Endothelial cell of umbilical vein (primary cell): ENCODE data around the gene CD163.

Experiments used
- POLR2A ChIP-seq: IDR thresholded peaks from 2 replicates; pipeline ENCODE4 v1.6.1; 2012; ENCODE audit warnings: low read depth, mild to moderate bottlenecking, control low read depth, low read length
- POLR2AphosphoS5 ChIP-seq: IDR thresholded peaks from 2 replicates; pipeline ENCODE4 v1.6.1; 2012; ENCODE audit warnings: low read depth, mild to moderate bottlenecking, control low read depth, low read length, moderate library complexity; ENCODE audit not compliant: insufficient read depth
- TF ChIP-seq, protein P1 (sequence below), 2 donors: IDR thresholded peaks; 1 replicate in 1 of 2; 2 replicates in 1 of 2; pipeline ENCODE4 v1.5.1; 2011; ENCODE audit warnings: low read length in 2 of 2, mild to moderate bottlenecking in 2 of 2, moderate library complexity in 2 of 2, control low read depth in 1 of 2, inconsistent platforms in 1 of 2, low read depth in 1 of 2; ENCODE audit not compliant: insufficient read depth in 1 of 2; ENCODE audit errors: extremely low read depth in 1 of 2

DNA sequence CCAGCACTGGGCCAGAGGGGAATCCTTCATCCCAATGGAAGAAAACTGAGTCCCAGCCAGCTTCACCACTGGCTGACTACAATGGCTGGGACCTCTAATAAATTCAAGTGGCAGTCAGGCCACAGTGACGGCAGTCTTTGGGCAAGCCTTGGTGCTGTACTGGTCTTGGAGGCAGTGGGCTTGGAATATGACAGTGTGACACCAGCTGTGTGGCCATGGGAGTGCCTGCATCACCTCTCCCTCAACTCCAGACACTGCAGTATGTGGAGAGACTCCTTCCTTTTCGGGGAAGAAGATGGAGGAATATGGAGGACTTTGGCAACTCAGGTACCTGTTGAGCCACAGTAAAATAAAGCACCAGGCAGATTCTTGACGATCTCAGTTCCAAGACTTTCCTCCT, 43.6 kb downstream of the CD163 start:
- TF ChIP-seq POLR2AphosphoS5: no peak
- TF ChIP-seq, protein P1, sequence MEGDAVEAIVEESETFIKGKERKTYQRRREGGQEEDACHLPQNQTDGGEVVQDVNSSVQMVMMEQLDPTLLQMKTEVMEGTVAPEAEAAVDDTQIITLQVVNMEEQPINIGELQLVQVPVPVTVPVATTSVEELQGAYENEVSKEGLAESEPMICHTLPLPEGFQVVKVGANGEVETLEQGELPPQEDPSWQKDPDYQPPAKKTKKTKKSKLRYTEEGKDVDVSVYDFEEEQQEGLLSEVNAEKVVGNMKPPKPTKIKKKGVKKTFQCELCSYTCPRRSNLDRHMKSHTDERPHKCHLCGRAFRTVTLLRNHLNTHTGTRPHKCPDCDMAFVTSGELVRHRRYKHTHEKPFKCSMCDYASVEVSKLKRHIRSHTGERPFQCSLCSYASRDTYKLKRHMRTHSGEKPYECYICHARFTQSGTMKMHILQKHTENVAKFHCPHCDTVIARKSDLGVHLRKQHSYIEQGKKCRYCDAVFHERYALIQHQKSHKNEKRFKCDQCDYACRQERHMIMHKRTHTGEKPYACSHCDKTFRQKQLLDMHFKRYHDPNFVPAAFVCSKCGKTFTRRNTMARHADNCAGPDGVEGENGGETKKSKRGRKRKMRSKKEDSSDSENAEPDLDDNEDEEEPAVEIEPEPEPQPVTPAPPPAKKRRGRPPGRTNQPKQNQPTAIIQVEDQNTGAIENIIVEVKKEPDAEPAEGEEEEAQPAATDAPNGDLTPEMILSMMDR (IDR thresholded peaks at IDR 0.05; ENCODE audit: extremely low read depth in 1 of 2, insufficient read depth in 1 of 2, low read depth in 1 of 2, low read length in 2 of 2): no peak
- TF ChIP-seq POLR2A: no peak
